Renal cortex interstitium (tissue), 11 donors: Measurements from ENCODE around the gene CDK18. TPM values are rescaled to one million over a fixed set of nuclear protein-coding genes. Genes with fewer than 3 reads are reported as not detected.

Source experiments
- DNase-seq, 11 donors: peaks; one replicate each; pipeline ENCODE4 v3.0.0-alpha.2; 2013; ENCODE audit warnings: low read depth in 9 of 11, low spot score in 4 of 11; ENCODE audit errors: extremely low read depth in 1 of 11
- polyA plus RNA-seq, 3 donors: library from polyadenylated mRNA; unstranded; fragments of 120-200 nt; gene quantifications; one replicate each; pipeline ENCODE4 v1.2.1, GENCODE V29; 2013; ENCODE audit not compliant: insufficient read length in 3 of 3

Gene CDK18
- polyA plus RNA-seq, 3 donors = 20.4 to 53.2 (median 25.1) TPM

DNA sequence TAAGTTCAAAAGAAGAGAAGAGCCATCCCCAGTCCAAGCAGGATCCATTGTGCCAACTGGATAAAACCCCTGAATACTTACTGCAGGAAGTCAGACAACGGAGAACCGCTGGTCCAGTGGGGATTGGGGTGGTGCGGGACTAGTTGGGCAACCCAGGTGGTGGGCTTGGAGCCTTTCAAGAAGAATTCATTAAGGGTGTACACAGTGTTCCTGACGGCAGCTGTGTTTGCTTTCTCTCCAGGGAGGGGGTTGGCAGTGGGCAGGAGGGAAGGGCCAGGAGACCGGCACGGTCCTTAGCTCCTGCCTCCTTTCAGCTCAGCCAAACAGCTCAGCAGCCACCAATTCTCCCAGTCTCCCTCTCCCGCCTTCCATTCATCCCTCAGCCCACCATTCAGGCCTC lies 7.1 kb upstream of the CDK18 start:
- no peak for DNase-seq

- DNase-seq = no peak
Observed at GRCh38 chr1:205499789-205500188, 4.7 kb upstream of the CDK18 start.

GRCh38 chr1:205500240-205501233 lies 3.9 kb upstream of the CDK18 start:
- no peak for DNase-seq

GRCh38 chr1:205502111-205502810 lies 2.2 kb upstream of the CDK18 start:
- no peak for DNase-seq

- no peak for DNase-seq
Observed at GRCh38 chr1:205502992-205503391, 1.5 kb upstream of the CDK18 start.

- DNase-seq = no peak
Observed at GRCh38 chr1:205505076-205505729, 734 bp downstream of the CDK18 start.

DNA sequence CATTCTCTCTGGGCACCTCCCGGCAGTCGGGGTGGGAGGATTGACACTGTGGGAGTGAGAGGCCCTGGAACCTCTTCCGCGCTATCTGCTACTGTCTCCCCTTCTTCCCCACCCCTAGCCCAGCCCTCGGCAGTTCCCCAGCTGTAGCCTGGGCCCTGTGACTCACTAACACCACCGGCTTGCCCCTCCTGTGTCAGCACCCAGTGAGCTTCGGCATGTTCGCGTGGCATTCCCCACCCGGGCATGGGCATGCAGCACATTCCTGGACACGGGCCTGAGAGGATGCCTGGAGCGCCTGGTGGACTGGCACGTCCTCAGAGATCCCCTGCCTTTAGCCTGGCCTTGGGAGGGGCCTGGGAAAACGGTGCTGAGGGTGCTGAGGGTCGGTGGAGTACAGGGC lies 1.3 kb downstream of the CDK18 start:
- no peak for DNase-seq

- DNase-seq = no peak
Observed at GRCh38 chr1:205506409-205507200, 2.1 kb downstream of the CDK18 start.

DNA sequence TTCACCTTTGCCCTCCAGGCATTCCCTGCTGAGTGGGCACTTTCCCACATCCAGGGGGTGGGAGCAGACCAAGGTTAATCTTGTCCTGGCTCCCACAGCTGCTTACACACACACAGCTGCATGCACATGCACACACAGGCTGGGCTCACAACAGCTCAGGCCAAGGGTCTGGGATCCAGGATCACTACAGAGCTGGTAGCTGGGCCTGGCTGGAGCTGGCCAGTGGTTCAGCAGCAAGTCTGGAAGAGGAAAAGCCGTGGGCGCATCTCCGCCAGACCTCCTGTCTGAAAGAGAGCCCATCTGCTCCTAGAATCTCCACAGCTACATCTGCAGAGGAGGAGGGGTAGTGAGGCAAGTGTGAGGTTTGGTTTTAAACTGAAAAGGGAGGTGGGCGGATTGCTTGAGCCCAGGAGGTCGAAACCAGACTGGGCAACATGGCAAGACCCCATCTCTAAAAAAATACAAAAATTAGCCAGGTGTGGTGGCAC lies 3.8 kb downstream of the CDK18 start:
- DNase-seq = no peak

- no peak for DNase-seq
Observed at GRCh38 chr1:205510308-205510950, 6.0 kb downstream of the CDK18 start.

DNA sequence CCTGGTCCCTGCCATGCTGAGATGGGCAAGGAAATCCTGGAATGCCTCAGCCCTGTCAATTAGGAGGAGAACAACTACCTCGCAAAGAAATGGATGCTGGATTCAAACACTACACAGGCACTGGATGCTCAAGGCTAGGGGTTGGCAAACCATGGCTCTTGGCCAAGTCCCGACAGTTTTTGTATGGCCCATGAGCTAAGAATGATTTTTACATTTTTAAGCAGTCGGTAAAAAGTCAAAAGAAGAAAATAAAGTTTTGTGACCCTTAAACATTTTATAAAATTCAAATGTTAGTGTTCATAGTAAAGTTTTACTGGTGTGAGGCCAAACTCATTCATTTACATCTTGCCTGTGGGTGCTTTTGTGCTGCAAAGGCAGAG lies 6.5 kb downstream of the CDK18 start:
- no peak for DNase-seq

GRCh38 chr1:205512059-205513045 lies 7.9 kb downstream of the CDK18 start:
- no peak for DNase-seq

DNA sequence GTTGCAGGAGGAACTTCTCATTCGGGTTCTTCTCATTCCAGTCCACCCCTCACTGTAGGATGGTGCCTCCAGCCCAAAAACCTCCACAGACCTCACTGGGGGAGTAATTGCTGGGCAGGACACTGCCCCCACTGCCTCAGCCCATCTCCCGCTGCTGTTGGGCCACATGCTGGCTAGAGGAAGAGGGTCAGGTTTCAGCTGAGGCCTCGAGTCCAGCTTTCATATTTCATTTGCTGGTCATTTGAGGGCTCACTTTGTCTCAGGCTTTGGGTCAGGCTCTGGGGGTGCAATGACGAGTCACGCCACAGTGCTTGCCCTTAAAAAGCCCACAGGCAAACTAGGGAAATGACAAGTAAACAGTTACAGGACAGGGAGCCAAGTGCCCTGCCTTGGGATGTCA lies 9.3 kb downstream of the CDK18 start:
- DNase-seq = no peak

DNA sequence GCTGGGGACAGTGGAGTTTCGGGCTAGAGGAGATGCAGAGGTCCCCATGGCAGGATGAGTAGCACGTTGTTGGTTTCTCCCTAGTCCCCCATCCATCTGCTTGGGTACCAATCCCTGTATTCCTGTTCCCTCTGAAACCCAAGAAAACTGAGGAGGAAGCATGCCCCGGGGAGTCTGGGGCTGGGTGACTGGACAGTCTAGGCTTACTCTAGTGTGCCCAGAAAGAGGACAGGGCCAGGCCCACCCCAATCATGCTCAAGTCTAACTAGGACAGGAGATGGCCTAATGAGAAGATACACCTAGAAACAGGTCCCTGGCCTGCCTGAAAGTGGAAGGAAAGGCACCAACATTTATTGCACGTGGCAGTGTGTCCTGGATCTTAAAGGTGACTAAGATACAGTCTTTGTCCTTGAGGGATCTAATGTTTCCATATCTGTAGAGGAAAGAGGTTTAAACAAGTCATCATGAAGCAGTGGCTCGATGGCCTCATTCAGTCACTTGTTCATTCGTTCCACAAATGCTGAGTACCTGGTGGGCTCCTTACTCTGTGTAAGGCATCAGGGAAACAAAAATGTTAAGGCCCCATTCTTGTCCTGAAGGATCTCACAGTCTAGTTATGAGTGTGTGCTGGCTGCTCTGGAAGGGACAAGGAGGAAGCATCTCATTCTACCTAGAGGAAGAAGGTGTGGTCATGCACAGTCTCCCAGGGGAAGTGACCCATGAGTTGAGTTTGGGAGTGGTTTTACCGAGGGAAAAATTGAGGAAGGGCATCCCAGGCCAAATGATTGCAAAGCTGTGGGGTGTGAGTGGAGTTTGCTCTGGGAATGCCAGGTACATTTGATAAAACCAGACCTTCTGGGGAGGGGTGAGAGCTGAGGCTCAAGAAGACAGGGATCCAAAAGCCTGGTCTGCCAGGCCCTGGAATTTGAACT lies 10.0 kb downstream of the CDK18 start:
- DNase-seq = no peak

DNA sequence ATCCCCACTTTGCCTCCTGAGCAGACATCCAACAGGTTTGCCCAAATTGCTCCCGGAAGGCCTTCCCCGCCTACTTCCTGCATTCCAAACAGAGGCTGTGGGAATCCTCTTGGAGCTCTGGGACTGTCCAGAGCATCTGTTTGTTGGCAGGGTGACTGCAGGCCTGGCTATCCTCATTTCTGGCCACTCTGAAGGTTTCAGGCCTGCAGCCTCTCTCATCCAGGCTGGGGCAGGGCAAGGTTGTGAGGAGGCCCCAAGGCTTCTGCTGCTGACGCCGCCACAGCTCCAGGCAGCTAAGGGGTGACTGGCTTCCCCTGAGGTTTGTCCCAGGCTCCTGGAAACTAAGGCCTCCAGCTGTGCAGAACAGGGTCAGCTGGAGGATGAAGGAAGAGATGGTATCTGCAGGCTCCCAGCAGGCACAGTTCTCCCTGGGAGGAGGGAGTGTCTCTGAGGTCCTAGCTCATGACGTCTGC lies 11.3 kb downstream of the CDK18 start:
- DNase-seq = no peak

- DNase-seq = no peak
Observed at GRCh38 chr1:205516362-205516761, 11.9 kb downstream of the CDK18 start.
